ENCODE results near the gene ARL5A. TPM values are rescaled to one million over a fixed set of nuclear protein-coding genes. Genes with fewer than 3 reads are reported as not detected.

ARL5A gene
- polyA plus RNA-seq, 3 donors = 21.3 to 85.8 (median 74.5) TPM

- Mint-ChIP-seq H3K27me3 (ENCODE audit: low read depth in 3 of 3) (peaks cover 0 to 2% (median 0%) of the 10 kb centered on the region in 3 donors), H3K4me1 (no peaks in the 10 kb centered on the region), H3K4me3 (no peak overlapping the region), H3K9me3 (no peaks in the 10 kb centered on the region), H3K27ac (no peak overlapping the region), H3K36me3 (peaks cover 0 to 2% of the 10 kb centered on the region in 2 donors)
- Histone ChIP-seq H3K9me3 (replicated peaks in 1 of 2; ENCODE audit: control insufficient read depth in 1 of 2, insufficient read depth in 1 of 2, low read length in 2 of 2) (no peaks in the 10 kb centered on the region), H2AFZ (ENCODE audit: insufficient read depth, low read depth, low read length, poor library complexity, severe bottlenecking) (no peak overlapping the region), H3K9ac (ENCODE audit: insufficient read depth, low read length, poor library complexity, severe bottlenecking) (no peak overlapping the region), H4K20me1 (ENCODE audit: insufficient read depth, low read length) (no peaks in the 10 kb centered on the region), H3K27ac (ENCODE audit: low read depth in 1 of 2, low read length in 2 of 2) (no peak overlapping the region), H3K36me3 (replicated peaks in 1 of 2; ENCODE audit: control insufficient read depth in 1 of 2, insufficient read depth in 2 of 2, low read length in 2 of 2) (no peaks in the 10 kb centered on the region), H3K27me3 (ENCODE audit: control insufficient read depth in 2 of 2, insufficient read depth in 2 of 2, low read length in 2 of 2) (no peaks in the 10 kb centered on the region), H3K79me2 (ENCODE audit: insufficient read depth, low read length) (no peaks in the 10 kb centered on the region), H3K4me2 (replicated peaks; ENCODE audit: extremely low read depth, low read length, poor library complexity, severe bottlenecking) (no peak overlapping the region), H3K4me1 (ENCODE audit: control insufficient read depth in 1 of 2, insufficient read depth in 2 of 2, low read length in 2 of 2) (no peaks in the 10 kb centered on the region), H3K4me3 (replicated peaks in 1 of 3; ENCODE audit: low read depth in 2 of 3, low read length in 3 of 3) (no peak overlapping the region)
- WGBS (ENCODE audit: insufficient coverage) = no CpG with 5 or more reads among the region's 3 CpGs
- TF ChIP-seq, protein P1, sequence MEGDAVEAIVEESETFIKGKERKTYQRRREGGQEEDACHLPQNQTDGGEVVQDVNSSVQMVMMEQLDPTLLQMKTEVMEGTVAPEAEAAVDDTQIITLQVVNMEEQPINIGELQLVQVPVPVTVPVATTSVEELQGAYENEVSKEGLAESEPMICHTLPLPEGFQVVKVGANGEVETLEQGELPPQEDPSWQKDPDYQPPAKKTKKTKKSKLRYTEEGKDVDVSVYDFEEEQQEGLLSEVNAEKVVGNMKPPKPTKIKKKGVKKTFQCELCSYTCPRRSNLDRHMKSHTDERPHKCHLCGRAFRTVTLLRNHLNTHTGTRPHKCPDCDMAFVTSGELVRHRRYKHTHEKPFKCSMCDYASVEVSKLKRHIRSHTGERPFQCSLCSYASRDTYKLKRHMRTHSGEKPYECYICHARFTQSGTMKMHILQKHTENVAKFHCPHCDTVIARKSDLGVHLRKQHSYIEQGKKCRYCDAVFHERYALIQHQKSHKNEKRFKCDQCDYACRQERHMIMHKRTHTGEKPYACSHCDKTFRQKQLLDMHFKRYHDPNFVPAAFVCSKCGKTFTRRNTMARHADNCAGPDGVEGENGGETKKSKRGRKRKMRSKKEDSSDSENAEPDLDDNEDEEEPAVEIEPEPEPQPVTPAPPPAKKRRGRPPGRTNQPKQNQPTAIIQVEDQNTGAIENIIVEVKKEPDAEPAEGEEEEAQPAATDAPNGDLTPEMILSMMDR (IDR thresholded peaks at IDR 0.05) = no peak
- intact Hi-C loops (cut with micrococcal nuclease) = no loop called here
- no peak for DNase-seq
Measured at GRCh38 chr2:151851761-151852160, 23.5 kb upstream of the ARL5A start.

- H3K36me3 ChIP-seq (replicated peaks in 1 of 2; ENCODE audit: control insufficient read depth in 1 of 2, insufficient read depth in 2 of 2, low read length in 2 of 2) = no peaks in the 10 kb centered on the region
- Mint-ChIP-seq H3K36me3 (peaks cover 0 to 2% of the 10 kb centered on the region in 2 donors), H3K9me3 (no peaks in the 10 kb centered on the region), H3K4me1 (peaks cover under 1% of the 10 kb centered on the region), H3K27ac (no peak overlapping the region), H3K27me3 (ENCODE audit: low read depth in 3 of 3) (peaks cover 0 to 2% (median 0%) of the 10 kb centered on the region in 3 donors), H3K4me3 (no peak overlapping the region)
- TF ChIP-seq, protein P1 (IDR thresholded peaks at IDR 0.05) = no peak
- no peaks in the 10 kb centered on the region for H3K79me2 ChIP-seq (ENCODE audit: insufficient read depth, low read length)
- H4K20me1 ChIP-seq (ENCODE audit: insufficient read depth, low read length) = no peaks in the 10 kb centered on the region
- no peaks in the 10 kb centered on the region for H3K27me3 ChIP-seq (ENCODE audit: control insufficient read depth in 2 of 2, insufficient read depth in 2 of 2, low read length in 2 of 2)
- H3K4me2 ChIP-seq (replicated peaks; ENCODE audit: extremely low read depth, low read length, poor library complexity, severe bottlenecking) = no peak overlapping the region
- no peak overlapping the region for H3K9ac ChIP-seq (ENCODE audit: insufficient read depth, low read length, poor library complexity, severe bottlenecking)
- H3K4me1 ChIP-seq (ENCODE audit: control insufficient read depth in 1 of 2, insufficient read depth in 2 of 2, low read length in 2 of 2) = peaks cover 1 to 3% of the 10 kb centered on the region in 2 donors
- 100% methylated on average over 2 of the region's 4 CpGs for WGBS (ENCODE audit: insufficient coverage)
- no peak overlapping the region for H3K27ac ChIP-seq (ENCODE audit: low read depth in 1 of 2, low read length in 2 of 2)
- intact Hi-C loops (cut with micrococcal nuclease) = no loop called here
- no peak overlapping the region for H3K4me3 ChIP-seq (replicated peaks in 1 of 3; ENCODE audit: low read depth in 2 of 3, low read length in 3 of 3)
- H2AFZ ChIP-seq (ENCODE audit: insufficient read depth, low read depth, low read length, poor library complexity, severe bottlenecking) = no peak overlapping the region
- DNase-seq = no peak
- H3K9me3 ChIP-seq (replicated peaks in 1 of 2; ENCODE audit: control insufficient read depth in 1 of 2, insufficient read depth in 1 of 2, low read length in 2 of 2) = no peaks in the 10 kb centered on the region
Measured at GRCh38 chr2:151849413-151850010, 21.3 kb upstream of the ARL5A start.

All from CD14-positive monocyte (primary cell).